Vagina (tissue), 2 donors: Measurements from ENCODE around the gene ADARB2.

ENCODE experiments used
- CTCF ChIP-seq, 3 experiments: fragments of 450-650 bp in 2 of 3; fragments of 200-600 bp in 1 of 3; sonication (generic) in 1 of 3; IDR thresholded peaks; one replicate each; pipeline ENCODE4 v1.5.1; 2017 to 2019; ENCODE audit warnings: antibody characterized with exemption in 3 of 3, mild to moderate bottlenecking in 2 of 3, moderate library complexity in 2 of 3
- POLR2AphosphoS5 ChIP-seq, 2 donors: sonication (generic); formaldehyde crosslinking; IDR thresholded peaks; one replicate each; pipeline ENCODE4 v1.9.0; 2017; ENCODE audit warnings: antibody characterized with exemption in 2 of 2, mild to moderate bottlenecking in 2 of 2, low read depth in 1 of 2; ENCODE audit not compliant: insufficient read depth in 1 of 2

DNA sequence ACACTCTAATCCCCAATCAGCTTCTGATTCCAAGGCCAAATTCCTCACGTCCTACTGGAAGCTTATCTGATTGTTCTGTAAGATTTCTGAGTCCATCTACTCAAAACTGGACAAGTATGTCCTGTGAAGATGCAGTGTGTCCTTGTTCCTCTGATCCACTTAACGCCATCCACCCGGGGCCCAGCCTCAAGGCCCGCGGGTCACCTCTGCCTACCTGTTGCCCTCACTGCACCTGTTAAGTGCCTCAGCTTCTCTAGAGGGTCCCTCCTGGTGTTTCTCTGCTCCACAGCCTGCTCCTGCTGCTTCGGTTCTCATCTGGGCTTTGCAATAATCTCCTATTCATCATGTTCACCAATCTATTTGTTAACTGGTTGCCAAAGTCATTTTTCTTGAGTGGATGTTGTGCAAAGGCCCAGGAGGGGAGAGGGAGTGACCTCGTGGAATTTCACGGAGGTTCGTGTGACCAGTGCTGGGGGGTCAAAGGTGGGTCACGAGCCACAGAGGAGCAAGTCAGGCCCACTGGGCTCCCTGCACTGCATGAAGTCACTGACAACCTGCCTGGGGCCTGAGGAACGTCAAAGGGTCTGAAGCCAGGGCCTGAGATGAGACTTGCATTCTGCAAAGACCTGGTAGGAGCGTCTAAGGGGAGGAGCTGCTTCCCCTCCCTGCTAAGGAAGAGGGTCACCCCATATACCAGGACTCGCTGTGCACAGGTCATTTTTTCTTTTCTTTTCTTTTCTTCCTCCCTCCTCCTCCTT, 343.0 kb downstream of the ADARB2 start:
- TF ChIP-seq POLR2AphosphoS5 (IDR thresholded peaks at IDR 0.05; ENCODE audit: insufficient read depth in 1 of 2, low read depth in 1 of 2), result no peak
- no peak for TF ChIP-seq CTCF (IDR thresholded peaks at IDR 0.05)
